GM12801 (cell line): Measurements from ENCODE around the gene PLPP3.

Experiments used
- CTCF ChIP-seq: IDR thresholded peaks from one replicate; pipeline ENCODE4 v1.5.1; 2011; ENCODE audit warnings: control low read depth; ENCODE audit not compliant: insufficient read length; ENCODE audit errors: extremely low read depth

Gene PLPP3

GRCh38 chr1:56541408-56541807, 38.0 kb downstream of the PLPP3 start:
- no peak for TF ChIP-seq CTCF

- no peak for TF ChIP-seq CTCF
Observed at GRCh38 chr1:56540467-56540866, 38.9 kb downstream of the PLPP3 start.

- TF ChIP-seq CTCF, result no peak
Observed at GRCh38 chr1:56539520-56539931, 39.8 kb downstream of the PLPP3 start.

- no peak for TF ChIP-seq CTCF
Observed at GRCh38 chr1:56538532-56538931, 40.8 kb downstream of the PLPP3 start.

- TF ChIP-seq CTCF, result no peak
Observed at GRCh38 chr1:56537660-56538059, 41.7 kb downstream of the PLPP3 start.

- TF ChIP-seq CTCF, result no peak
Observed at GRCh38 chr1:56535939-56536338, 43.4 kb downstream of the PLPP3 start.

GRCh38 chr1:56535362-56535761, 44.0 kb downstream of the PLPP3 start:
- TF ChIP-seq CTCF, result no peak

GRCh38 chr1:56534130-56534651, 45.2 kb downstream of the PLPP3 start:
- no peak for TF ChIP-seq CTCF
